Measurements from ENCODE around the gene MAPKBP1.
A peak's percentile ranks its signal among the peaks of the same experiment; 100 is the strongest.
"Not testable (repeated sequence)": the region's sequence is repeated elsewhere in the genome, so short reads cannot be mapped to it uniquely, and the experiment has no call there.

Gene MAPKBP1
- total RNA-seq = 38.4 to 67.4 reads per million in 2 experiments

GRCh38 chr15:41774062-41774881 is at the start of gene MAPKBP1:
TSS of gene MAPKBP1 (plus strand) at chr15:41774484. CDS start at chr15:41775276, 792 bp downstream.
- DNase-seq (ENCODE audit: low read depth) = peak; percentile 97

- DNase-seq (ENCODE audit: low read depth) = no peak
Observed at GRCh38 chr15:41727143-41727542, 47.1 kb upstream of the MAPKBP1 start.

GRCh38 chr15:41728061-41728460 is 46.2 kb upstream of the MAPKBP1 start:
- not testable (repeated sequence) for DNase-seq (ENCODE audit: low read depth)

- DNase-seq (ENCODE audit: low read depth) = no peak
Observed at GRCh38 chr15:41730543-41730942, 43.7 kb upstream of the MAPKBP1 start.

GRCh38 chr15:41732483-41732882 is 41.8 kb upstream of the MAPKBP1 start:
- no peak for DNase-seq (ENCODE audit: low read depth)

- DNase-seq (ENCODE audit: low read depth) = no peak
Observed at GRCh38 chr15:41734079-41734478, 40.2 kb upstream of the MAPKBP1 start.

- no peak for DNase-seq (ENCODE audit: low read depth)
Observed at GRCh38 chr15:41735046-41735445, 39.2 kb upstream of the MAPKBP1 start.

GRCh38 chr15:41735492-41735891 is 38.8 kb upstream of the MAPKBP1 start:
- not testable (repeated sequence) for DNase-seq (ENCODE audit: low read depth)

- no peak for DNase-seq (ENCODE audit: low read depth)
Observed at GRCh38 chr15:41746802-41747201, 27.5 kb upstream of the MAPKBP1 start.

- no peak for DNase-seq (ENCODE audit: low read depth)
Observed at GRCh38 chr15:41756198-41756597, 18.1 kb upstream of the MAPKBP1 start.

- DNase-seq (ENCODE audit: low read depth) = peak; percentile 48
Observed at GRCh38 chr15:41772720-41773331, 1.5 kb upstream of the MAPKBP1 start.

- no peak for DNase-seq (ENCODE audit: low read depth)
Observed at GRCh38 chr15:41773332-41773728, 954 bp upstream of the MAPKBP1 start.

GRCh38 chr15:41773729-41774061 is 589 bp upstream of the MAPKBP1 start:
- no peak for DNase-seq (ENCODE audit: low read depth)

- no peak for DNase-seq (ENCODE audit: low read depth)
Observed at GRCh38 chr15:41774882-41775417, 666 bp downstream of the MAPKBP1 start.

- DNase-seq (ENCODE audit: low read depth) = no peak
Observed at GRCh38 chr15:41775651-41776050, 1.4 kb downstream of the MAPKBP1 start.

GRCh38 chr15:41777421-41777973 is 3.2 kb downstream of the MAPKBP1 start:
- no peak for DNase-seq (ENCODE audit: low read depth)

GRCh38 chr15:41778521-41778920 is 4.2 kb downstream of the MAPKBP1 start:
- no peak for DNase-seq (ENCODE audit: low read depth)

- DNase-seq (ENCODE audit: low read depth) = no peak
Observed at GRCh38 chr15:41779662-41780157, 5.4 kb downstream of the MAPKBP1 start.

- no peak for DNase-seq (ENCODE audit: low read depth)
Observed at GRCh38 chr15:41780266-41780665, 6.0 kb downstream of the MAPKBP1 start.

- no peak for DNase-seq (ENCODE audit: low read depth)
Observed at GRCh38 chr15:41780727-41781126, 6.4 kb downstream of the MAPKBP1 start.

GRCh38 chr15:41782371-41783282 is 8.3 kb downstream of the MAPKBP1 start:
- DNase-seq (ENCODE audit: low read depth) = no peak

GRCh38 chr15:41783296-41783695 is 9.0 kb downstream of the MAPKBP1 start:
- DNase-seq (ENCODE audit: low read depth) = no peak

Data from T follicular helper cell (primary cell).